Fibroblast of lung (primary cell): ENCODE measurements around the gene LRIF1.

ENCODE experiments used
- EZH2 ChIP-seq: IDR thresholded peaks from 2 replicates; pipeline ENCODE4 v1.5.1; 2012; ENCODE audit warnings: low read length, control low read depth, mild to moderate bottlenecking; ENCODE audit errors: missing control alignments
- TF ChIP-seq, protein P1 (sequence below), 2 donors: IDR thresholded peaks in 1 of 2; conservative IDR thresholded peaks in 1 of 2; 1 replicate in 1 of 2; 2 replicates in 1 of 2; pipeline ENCODE4 v1.5.1; 2011 to 2012; ENCODE audit warnings: low read length in 2 of 2, control low read depth in 1 of 2, inconsistent platforms in 1 of 2, low read depth in 1 of 2, mild to moderate bottlenecking in 1 of 2

DNA sequence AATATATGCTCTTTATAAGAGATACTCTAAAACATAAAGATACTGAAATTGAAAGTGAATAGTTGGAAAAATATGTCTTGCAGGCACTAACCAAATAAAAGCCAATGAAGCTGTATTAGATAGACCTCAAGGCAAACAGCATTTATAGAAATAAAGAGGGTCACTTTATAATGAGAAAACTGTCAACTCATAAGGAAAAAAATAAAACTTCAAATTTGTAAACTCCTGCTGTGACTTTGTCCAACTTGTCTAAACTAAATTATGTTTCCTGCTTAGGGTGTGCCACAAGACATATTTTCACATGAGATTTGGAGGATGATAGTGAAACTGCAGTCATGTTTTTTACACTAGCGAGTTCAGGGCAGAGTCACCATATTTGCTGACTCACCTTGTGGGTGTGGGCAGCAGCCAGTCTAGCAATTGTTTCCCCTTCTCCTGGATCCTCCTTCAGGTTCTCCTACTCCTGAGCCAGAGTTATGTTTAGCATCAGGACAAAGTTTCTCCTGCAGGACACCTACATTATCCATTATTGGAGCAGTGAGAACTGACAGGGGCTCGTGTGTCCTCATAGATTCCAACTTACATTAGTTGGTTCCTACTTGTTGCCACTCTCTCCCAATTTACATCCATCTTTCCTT is 46.9 kb downstream of the LRIF1 start:
- TF ChIP-seq, protein P1, sequence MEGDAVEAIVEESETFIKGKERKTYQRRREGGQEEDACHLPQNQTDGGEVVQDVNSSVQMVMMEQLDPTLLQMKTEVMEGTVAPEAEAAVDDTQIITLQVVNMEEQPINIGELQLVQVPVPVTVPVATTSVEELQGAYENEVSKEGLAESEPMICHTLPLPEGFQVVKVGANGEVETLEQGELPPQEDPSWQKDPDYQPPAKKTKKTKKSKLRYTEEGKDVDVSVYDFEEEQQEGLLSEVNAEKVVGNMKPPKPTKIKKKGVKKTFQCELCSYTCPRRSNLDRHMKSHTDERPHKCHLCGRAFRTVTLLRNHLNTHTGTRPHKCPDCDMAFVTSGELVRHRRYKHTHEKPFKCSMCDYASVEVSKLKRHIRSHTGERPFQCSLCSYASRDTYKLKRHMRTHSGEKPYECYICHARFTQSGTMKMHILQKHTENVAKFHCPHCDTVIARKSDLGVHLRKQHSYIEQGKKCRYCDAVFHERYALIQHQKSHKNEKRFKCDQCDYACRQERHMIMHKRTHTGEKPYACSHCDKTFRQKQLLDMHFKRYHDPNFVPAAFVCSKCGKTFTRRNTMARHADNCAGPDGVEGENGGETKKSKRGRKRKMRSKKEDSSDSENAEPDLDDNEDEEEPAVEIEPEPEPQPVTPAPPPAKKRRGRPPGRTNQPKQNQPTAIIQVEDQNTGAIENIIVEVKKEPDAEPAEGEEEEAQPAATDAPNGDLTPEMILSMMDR (conservative IDR thresholded peaks at IDR 0.05 in 1 of 2, IDR thresholded peaks at IDR 0.05 in 1 of 2; ENCODE audit: low read depth in 1 of 2, low read length in 2 of 2): no peak
- TF ChIP-seq EZH2: no peak
